Neural cell (in vitro differentiated cells): Measurements from ENCODE around the gene TUBB3. TPM values are rescaled to one million over a fixed set of nuclear protein-coding genes. Genes with fewer than 3 reads are reported as not detected.

Source experiments
- H2AFZ ChIP-seq: fragments of 200-600, 300-800 bp; sonication (generic), shearing (Covaris generic); 2 replicates; pipeline ENCODE4 v1.6.0; 2014; ENCODE audit warnings: low read depth, mild to moderate bottlenecking, antibody characterized with exemption, low read length, moderate library complexity
- H3F3A ChIP-seq: fragments of 200-600 bp; shearing (Covaris generic); 2 replicates; pipeline ENCODE4 v1.6.1; 2016; ENCODE audit warnings: mild to moderate bottlenecking, moderate library complexity, mixed read lengths, antibody characterized with exemption, low read length; ENCODE audit not compliant: insufficient read depth, poor library complexity, severe bottlenecking
- H3K27ac ChIP-seq: fragments of 200-600, 300-800 bp; sonication (generic), shearing (Covaris generic); 2 replicates; pipeline ENCODE4 v1.5.1; 2014; ENCODE audit warnings: mild to moderate bottlenecking, low read length, moderate library complexity
- H3K27me3 ChIP-seq: fragments of 300-800, 200-600 bp; sonication (generic), shearing (Covaris generic); 2 replicates; pipeline ENCODE4 v1.6.0; 2014; ENCODE audit warnings: mild to moderate bottlenecking, low read depth, low read length, moderate library complexity; ENCODE audit not compliant: insufficient read depth
- H3K36me3 ChIP-seq: fragments of 300-800, 200-600 bp; sonication (generic), shearing (Covaris generic); 2 replicates; pipeline ENCODE4 v1.5.1; 2014; ENCODE audit warnings: mild to moderate bottlenecking, antibody characterized with exemption, low read length, moderate library complexity; ENCODE audit not compliant: insufficient read depth
- H3K4me2 ChIP-seq: fragments of 300-800, 200-600 bp; sonication (generic), shearing (Covaris generic); 2 replicates; pipeline ENCODE4 v1.6.0; 2014; ENCODE audit warnings: mild to moderate bottlenecking, low read length
- H3K4me3 ChIP-seq: fragments of 300-800, 200-600 bp; sonication (generic), shearing (Covaris generic); 2 replicates; pipeline ENCODE4 v1.5.1; 2014; ENCODE audit warnings: mild to moderate bottlenecking, low read length, moderate library complexity
- H3K79me2 ChIP-seq: fragments of 200-600 bp; shearing (Covaris generic); replicated peaks from 2 replicates; pipeline ENCODE4 v1.6.0; 2014; ENCODE audit warnings: mild to moderate bottlenecking, low read length, moderate library complexity; ENCODE audit not compliant: insufficient read depth
- H3K9ac ChIP-seq: fragments of 300-800, 200-600 bp; sonication (generic), shearing (Covaris generic); 2 replicates; pipeline ENCODE4 v1.6.1; 2016; ENCODE audit warnings: mild to moderate bottlenecking, low read length, mixed read lengths
- H3K9me2 ChIP-seq: fragments of 200-600 bp; shearing (Covaris generic); 2 replicates; pipeline ENCODE4 v1.6.1; 2016; ENCODE audit warnings: mild to moderate bottlenecking, low read length, mixed read lengths; ENCODE audit not compliant: insufficient read depth
- H3K9me3 ChIP-seq: fragments of 200-600, 300-800 bp; sonication (generic), shearing (Covaris generic); 2 replicates; pipeline ENCODE4 v1.6.1; 2016; ENCODE audit warnings: mild to moderate bottlenecking, mixed run types, low read length, moderate library complexity, mixed read lengths
- H4K20me1 ChIP-seq: fragments of 200-600 bp; shearing (Covaris generic); 2 replicates; pipeline ENCODE4 v1.6.1; 2016; ENCODE audit warnings: mild to moderate bottlenecking, mixed run types; ENCODE audit not compliant: insufficient read depth
- EP300 ChIP-seq: fragments of 450-650 bp; conservative IDR thresholded peaks from 2 replicates; pipeline ENCODE4 v1.6.1; 2014; ENCODE audit warnings: antibody characterized with exemption, mild to moderate bottlenecking, moderate library complexity; ENCODE audit not compliant: poor library complexity, severe bottlenecking
- EZH2 ChIP-seq: fragments of 200-600, 300-800 bp; shearing (Covaris generic), sonication (generic); IDR thresholded peaks from 2 replicates; pipeline ENCODE4 v1.6.1; 2014; ENCODE audit warnings: antibody characterized with exemption, low read length, borderline replicate concordance, mild to moderate bottlenecking; ENCODE audit not compliant: insufficient read depth, poor library complexity, severe bottlenecking
- MXI1 ChIP-seq: fragments of 450-650 bp; conservative IDR thresholded peaks from 2 replicates; pipeline ENCODE4 v1.6.1; 2014; ENCODE audit warnings: antibody characterized with exemption, mild to moderate bottlenecking; ENCODE audit not compliant: poor library complexity, severe bottlenecking
- POLR2AphosphoS5 ChIP-seq: IDR thresholded peaks from 2 replicates; pipeline ENCODE4 v1.6.1; 2012
- RAD21 ChIP-seq: fragments of 450-650 bp; conservative IDR thresholded peaks from 2 replicates; pipeline ENCODE4 v1.6.1; 2014; ENCODE audit warnings: antibody characterized with exemption, mild to moderate bottlenecking, moderate library complexity
- SMC3 ChIP-seq: fragments of 450-650 bp; conservative IDR thresholded peaks from 2 replicates; pipeline ENCODE4 v1.6.1; 2014; ENCODE audit warnings: antibody characterized with exemption, mild to moderate bottlenecking, moderate library complexity; ENCODE audit not compliant: poor library complexity
- TAF1 ChIP-seq: IDR thresholded peaks from 2 replicates; pipeline ENCODE4 v1.6.1; 2012; ENCODE audit warnings: low read depth
- polyA plus RNA-seq: library from polyadenylated mRNA; depleted of rRNA; stranded (reverse); fragments of >200 nt; gene quantifications from 2 replicates; pipeline ENCODE4 v1.2.3, GENCODE V29; 2014
- TF ChIP-seq, protein P1 (sequence below): fragments of 450-650 bp; IDR thresholded peaks from 2 replicates; pipeline ENCODE4 v1.5.1; 2014; ENCODE audit warnings: antibody characterized with exemption, mild to moderate bottlenecking, moderate library complexity; ENCODE audit not compliant: poor library complexity, severe bottlenecking
- TF ChIP-seq, protein P2 (sequence below): IDR thresholded peaks from 2 replicates; pipeline ENCODE4 v1.6.1; 2012; ENCODE audit warnings: borderline replicate concordance

TUBB3 gene
- polyA plus RNA-seq, 1 donor from 2014 or later = 2,442 TPM

DNA sequence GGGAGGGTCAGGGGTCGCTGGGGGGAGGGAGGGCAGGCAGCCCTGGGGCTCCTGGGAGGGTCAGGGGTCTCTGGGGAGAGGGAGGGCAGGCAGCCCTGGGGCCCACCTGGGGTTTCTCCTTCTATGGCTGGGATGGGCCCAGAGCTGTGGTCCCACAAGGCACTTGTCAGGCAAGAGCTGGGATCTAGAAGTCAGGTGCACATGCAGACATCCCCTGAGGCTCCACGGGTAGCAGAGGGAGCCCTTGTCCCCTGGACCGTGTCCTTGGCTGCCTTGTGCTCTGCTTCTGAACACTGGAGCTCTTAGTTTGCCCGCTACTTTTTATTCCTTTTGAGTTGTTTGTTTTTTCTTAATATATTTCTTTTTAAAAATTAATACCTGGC lies 1.8 kb downstream of the TUBB3 start:
- peaks cover 41% of the 10 kb centered on the region for H4K20me1 ChIP-seq
- H3K79me2 ChIP-seq = peaks cover 89% of the 10 kb centered on the region
- H3F3A ChIP-seq = peaks cover 5% of the 10 kb centered on the region
- H3K4me2 ChIP-seq = peak overlapping the region; percentile 88
- peaks cover 5% of the 10 kb centered on the region for H3K36me3 ChIP-seq
- H3K9me2 ChIP-seq = no peaks in the 10 kb centered on the region
- no peaks in the 10 kb centered on the region for H3K27me3 ChIP-seq
- H3K27ac ChIP-seq = peak overlapping the region; percentile 99
- H3K9me3 ChIP-seq = no peaks in the 10 kb centered on the region
- H2AFZ ChIP-seq = no peak overlapping the region
- TF ChIP-seq MXI1 (no peak), SMC3 (no peak), EZH2 (no peak), RAD21 (no peak), POLR2AphosphoS5 (no peak), TAF1 (no peak), EP300 (no peak)
- TF ChIP-seq, protein P1, sequence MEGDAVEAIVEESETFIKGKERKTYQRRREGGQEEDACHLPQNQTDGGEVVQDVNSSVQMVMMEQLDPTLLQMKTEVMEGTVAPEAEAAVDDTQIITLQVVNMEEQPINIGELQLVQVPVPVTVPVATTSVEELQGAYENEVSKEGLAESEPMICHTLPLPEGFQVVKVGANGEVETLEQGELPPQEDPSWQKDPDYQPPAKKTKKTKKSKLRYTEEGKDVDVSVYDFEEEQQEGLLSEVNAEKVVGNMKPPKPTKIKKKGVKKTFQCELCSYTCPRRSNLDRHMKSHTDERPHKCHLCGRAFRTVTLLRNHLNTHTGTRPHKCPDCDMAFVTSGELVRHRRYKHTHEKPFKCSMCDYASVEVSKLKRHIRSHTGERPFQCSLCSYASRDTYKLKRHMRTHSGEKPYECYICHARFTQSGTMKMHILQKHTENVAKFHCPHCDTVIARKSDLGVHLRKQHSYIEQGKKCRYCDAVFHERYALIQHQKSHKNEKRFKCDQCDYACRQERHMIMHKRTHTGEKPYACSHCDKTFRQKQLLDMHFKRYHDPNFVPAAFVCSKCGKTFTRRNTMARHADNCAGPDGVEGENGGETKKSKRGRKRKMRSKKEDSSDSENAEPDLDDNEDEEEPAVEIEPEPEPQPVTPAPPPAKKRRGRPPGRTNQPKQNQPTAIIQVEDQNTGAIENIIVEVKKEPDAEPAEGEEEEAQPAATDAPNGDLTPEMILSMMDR = no peak
- TF ChIP-seq, protein P2, sequence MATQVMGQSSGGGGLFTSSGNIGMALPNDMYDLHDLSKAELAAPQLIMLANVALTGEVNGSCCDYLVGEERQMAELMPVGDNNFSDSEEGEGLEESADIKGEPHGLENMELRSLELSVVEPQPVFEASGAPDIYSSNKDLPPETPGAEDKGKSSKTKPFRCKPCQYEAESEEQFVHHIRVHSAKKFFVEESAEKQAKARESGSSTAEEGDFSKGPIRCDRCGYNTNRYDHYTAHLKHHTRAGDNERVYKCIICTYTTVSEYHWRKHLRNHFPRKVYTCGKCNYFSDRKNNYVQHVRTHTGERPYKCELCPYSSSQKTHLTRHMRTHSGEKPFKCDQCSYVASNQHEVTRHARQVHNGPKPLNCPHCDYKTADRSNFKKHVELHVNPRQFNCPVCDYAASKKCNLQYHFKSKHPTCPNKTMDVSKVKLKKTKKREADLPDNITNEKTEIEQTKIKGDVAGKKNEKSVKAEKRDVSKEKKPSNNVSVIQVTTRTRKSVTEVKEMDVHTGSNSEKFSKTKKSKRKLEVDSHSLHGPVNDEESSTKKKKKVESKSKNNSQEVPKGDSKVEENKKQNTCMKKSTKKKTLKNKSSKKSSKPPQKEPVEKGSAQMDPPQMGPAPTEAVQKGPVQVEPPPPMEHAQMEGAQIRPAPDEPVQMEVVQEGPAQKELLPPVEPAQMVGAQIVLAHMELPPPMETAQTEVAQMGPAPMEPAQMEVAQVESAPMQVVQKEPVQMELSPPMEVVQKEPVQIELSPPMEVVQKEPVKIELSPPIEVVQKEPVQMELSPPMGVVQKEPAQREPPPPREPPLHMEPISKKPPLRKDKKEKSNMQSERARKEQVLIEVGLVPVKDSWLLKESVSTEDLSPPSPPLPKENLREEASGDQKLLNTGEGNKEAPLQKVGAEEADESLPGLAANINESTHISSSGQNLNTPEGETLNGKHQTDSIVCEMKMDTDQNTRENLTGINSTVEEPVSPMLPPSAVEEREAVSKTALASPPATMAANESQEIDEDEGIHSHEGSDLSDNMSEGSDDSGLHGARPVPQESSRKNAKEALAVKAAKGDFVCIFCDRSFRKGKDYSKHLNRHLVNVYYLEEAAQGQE = no peak
- peak overlapping the region; percentile 100 for H3K9ac ChIP-seq
- peak overlapping the region; percentile 100 for H3K4me3 ChIP-seq

DNA sequence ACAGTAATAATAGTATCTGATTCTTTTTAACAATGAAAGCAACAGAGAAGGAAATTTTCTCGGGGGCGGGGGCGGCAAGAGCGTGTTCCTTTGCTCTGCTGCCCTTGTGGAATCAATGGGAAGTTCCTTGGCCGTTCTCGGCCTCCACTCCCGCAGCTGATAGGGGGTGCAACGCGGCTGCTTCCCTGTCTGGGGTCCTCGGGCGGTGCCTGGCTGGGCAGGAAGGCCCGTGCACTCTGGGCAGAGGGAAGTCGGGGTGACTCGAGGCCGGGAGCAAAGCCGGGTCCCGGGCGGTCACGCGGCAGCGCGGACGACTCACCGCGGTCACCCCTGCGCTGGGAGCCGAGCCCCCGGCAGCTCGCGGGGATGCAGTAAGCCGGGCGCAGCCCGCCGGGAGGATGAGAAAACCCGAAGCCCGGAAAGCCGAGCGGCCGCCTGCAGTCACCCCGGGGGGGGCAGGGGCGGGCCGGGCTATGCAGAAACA lies 2.5 kb downstream of the TUBB3 start:
- Histone ChIP-seq H3F3A (peaks cover 5% of the 10 kb centered on the region), H3K79me2 (peaks cover 89% of the 10 kb centered on the region), H3K27me3 (no peaks in the 10 kb centered on the region), H3K4me2 (peak overlapping the region; percentile 88), H3K27ac (peak overlapping the region; percentile 99), H3K9me3 (no peaks in the 10 kb centered on the region), H3K36me3 (peaks cover 5% of the 10 kb centered on the region), H3K9ac (peak overlapping the region; percentile 100), H4K20me1 (peaks cover 46% of the 10 kb centered on the region), H3K4me3 (peak overlapping the region; percentile 100), H3K9me2 (no peaks in the 10 kb centered on the region), H2AFZ (no peak overlapping the region)
- TF ChIP-seq, protein P2 = peak; percentile 78
- no peak for TF ChIP-seq POLR2AphosphoS5
- TF ChIP-seq, protein P1 = no peak
- no peak for TF ChIP-seq TAF1
- no peak for TF ChIP-seq EZH2
- TF ChIP-seq MXI1 = peak; percentile 45
